Measurements from ENCODE around the gene KLC1.
A peak's percentile ranks its signal among the peaks of the same experiment; 100 is the strongest.
"Not testable (repeated sequence)": the region's sequence is repeated elsewhere in the genome, so short reads cannot be mapped to it uniquely, and the experiment has no call there.

Gene KLC1

GRCh38 chr14:103625356-103626095, 3.5 kb upstream of the KLC1 start:
- peak; percentile 24 to 33 for DNase-seq

DNA sequence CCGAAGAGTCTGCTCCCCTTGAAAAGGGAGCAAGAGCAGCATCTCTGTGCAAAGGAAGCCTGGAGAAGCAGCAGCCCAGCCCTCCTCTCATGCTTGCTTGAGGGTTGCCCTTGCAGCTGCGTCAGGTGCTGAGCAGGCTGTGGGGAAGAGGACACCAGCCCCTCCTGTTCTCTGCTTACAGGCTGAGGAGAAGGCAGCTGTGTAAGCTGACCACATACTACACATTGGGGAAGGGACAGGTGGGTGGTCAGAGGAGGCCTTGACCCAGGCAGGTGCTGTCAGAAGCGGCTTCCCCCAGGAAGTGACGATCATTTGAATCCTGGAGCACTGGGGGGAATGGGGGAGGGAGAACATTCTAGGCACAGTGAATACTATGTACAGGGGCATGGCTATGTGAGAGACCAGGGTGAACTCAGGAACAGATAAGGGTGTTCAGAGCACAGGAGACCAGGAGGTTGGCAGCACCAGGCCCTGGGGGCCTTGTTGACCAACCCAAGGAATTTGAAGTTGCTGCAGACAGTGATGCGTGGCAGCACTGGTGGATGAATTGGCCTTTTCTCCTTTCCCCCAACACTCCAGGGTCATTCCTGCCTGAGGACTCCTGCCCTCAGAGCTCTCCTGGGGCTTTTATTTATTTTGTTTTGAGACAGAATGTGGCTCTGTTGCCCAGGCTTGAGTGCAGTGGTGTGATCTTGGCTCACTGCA, 2.7 kb upstream of the KLC1 start:
- no peak for DNase-seq

- DNase-seq: no peak
Measured at GRCh38 chr14:103627073-103628025, 1.7 kb upstream of the KLC1 start.

DNA sequence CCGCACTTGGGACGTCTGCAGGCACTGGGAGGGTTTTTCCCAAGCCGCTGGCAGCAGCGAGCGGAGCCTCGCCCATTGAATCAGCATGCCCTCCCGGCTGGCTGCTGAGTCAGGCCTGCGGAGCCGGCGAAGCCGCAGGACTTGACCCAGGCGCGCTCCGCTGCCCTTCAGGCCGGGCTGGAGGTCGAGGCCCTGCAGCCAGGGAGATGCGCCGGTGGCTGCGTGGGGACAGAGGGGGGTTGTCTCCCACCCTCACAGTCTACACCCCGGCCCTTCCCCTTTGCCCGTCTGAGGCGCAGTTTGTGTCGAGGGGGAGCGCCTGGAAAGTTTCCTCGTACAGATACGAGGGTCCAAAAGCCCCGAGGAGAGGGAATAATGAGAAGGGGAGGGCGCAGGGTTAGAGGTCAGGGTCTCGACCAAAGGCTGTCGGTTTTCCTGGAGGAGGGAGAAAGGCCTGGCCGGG, 759 bp upstream of the KLC1 start:
- DNase-seq: peak; percentile 33 to 39

GRCh38 chr14:103629503-103630121, 601 bp downstream of the KLC1 start:
- peak; percentile 60 to 67 for DNase-seq

DNA sequence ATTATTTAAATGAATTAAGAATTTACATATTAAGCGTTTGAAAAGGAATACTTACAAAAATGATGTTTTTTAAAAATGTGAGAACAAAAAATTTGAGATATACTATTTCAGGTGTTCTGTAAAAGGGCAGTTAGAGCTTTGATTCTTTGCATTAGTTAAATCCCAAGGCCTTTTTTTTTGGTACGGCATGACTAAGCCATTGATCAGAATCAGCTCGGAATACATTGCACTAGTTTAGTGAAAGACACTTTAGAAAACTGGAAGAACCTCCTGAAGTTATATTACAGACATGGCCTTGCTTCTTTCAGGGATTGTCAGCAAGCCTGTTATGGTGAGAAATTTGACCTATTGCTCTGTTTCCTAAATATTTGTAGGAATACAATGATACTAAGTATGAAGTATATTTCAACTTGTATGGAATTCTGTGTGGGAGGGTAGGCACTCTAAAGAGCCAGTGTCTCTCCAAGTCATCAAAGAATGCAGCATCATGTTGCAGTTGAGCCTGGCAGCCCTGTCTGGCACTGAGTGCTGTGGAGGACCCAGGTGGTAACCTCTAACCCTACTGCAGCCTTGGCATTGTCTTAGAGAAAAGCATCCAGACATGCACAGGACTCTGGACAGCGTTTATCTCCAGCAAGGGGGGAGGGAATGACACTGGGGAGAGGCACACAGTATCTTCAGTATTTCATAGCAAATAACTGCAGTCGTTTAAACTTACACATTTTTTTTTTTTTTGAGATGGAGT, 1.5 kb downstream of the KLC1 start:
- no peak for DNase-seq

- DNase-seq: no peak
Measured at GRCh38 chr14:103633391-103633790, 4.4 kb downstream of the KLC1 start.

DNA sequence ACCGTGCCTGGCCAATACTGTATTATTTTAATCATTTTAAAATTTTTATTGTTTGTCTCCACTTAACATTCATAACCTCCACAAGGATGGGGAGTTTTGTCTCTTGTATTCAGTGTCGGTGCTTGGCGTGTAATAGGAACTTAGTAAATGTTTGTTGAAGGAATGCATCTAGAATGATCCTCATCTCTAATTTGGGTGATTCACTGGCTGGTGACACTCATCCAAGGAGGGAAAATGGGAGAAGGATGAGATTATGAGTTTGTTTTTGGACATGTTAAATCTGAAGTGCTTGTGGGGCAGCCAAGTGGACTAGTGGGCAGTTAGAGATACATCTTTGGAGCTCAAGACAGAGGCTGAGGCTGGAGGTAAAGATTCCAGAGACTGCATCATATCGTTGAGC, 5.1 kb downstream of the KLC1 start:
- no peak for DNase-seq

GRCh38 chr14:103638594-103638993, 9.6 kb downstream of the KLC1 start:
- no peak for DNase-seq

DNA sequence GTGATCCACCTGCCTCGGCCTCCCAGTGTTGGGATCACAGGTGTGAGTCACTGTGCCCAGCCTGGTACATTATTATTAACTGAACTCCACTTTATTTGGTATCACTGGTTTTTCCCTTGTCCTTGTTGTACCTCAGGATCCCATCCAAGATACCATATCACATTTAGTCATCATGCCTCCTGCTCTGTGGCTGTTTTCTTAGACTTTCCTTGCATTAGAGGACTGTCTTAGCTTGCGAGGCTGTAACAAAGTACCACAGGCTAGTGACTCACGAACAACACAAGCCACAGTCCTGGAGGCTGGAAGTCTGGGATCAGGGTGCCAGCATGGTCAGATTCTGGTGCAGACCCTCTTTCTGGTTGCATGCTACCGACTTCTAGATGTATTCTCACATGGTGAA, 12.2 kb downstream of the KLC1 start:
- DNase-seq: no peak

- DNase-seq: no peak
Measured at GRCh38 chr14:103646189-103646588, 17.2 kb downstream of the KLC1 start.

GRCh38 chr14:103649001-103649400, 20.0 kb downstream of the KLC1 start:
- no peak for DNase-seq

- no peak for DNase-seq
Measured at GRCh38 chr14:103650213-103650612, 21.2 kb downstream of the KLC1 start.

GRCh38 chr14:103651585-103651984, 22.6 kb downstream of the KLC1 start:
- no peak for DNase-seq

DNA sequence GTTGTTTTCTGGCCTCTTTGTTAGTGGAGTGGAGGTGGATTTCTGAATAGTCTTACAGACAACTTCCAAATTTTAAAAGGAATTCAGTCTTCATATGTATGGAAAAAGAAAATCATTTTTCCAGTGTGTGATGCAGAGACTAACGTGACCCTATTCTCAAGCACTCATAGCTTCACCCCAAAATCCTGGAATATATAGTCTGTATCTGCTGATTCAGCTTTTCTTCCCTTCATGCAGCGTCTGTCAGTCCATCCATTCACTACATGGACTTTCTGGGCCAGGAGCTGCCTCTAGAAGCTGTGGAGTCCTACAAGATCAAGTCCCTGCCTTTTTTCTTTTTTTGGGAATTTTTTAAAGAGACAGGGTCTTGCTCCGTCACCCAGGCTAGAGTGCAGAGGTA, 23.8 kb downstream of the KLC1 start:
- no peak for DNase-seq

DNA sequence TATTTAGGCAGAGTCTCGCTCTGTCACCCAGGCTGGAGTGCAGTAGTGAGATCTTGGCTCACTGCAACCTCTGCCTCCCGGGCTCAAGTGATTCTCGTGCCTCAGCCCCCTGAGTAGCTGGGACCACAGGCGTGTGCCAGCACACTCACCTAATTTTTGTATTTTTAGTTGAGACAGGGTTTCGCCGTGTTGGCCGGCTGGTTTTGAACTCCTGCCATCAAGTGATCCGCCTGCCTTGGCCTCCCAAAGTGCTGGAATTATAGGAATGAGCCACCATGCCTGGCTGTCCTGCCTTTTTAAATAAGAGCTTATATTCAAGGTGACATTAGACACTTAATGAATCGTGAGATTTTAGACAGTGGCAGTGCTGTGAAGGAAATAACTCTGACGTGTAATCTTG, 24.3 kb downstream of the KLC1 start:
- DNase-seq: not testable (repeated sequence)

GRCh38 chr14:103653805-103654204, 24.8 kb downstream of the KLC1 start:
- DNase-seq: no peak

- no peak for DNase-seq
Measured at GRCh38 chr14:103654619-103655018, 25.6 kb downstream of the KLC1 start.

DNA sequence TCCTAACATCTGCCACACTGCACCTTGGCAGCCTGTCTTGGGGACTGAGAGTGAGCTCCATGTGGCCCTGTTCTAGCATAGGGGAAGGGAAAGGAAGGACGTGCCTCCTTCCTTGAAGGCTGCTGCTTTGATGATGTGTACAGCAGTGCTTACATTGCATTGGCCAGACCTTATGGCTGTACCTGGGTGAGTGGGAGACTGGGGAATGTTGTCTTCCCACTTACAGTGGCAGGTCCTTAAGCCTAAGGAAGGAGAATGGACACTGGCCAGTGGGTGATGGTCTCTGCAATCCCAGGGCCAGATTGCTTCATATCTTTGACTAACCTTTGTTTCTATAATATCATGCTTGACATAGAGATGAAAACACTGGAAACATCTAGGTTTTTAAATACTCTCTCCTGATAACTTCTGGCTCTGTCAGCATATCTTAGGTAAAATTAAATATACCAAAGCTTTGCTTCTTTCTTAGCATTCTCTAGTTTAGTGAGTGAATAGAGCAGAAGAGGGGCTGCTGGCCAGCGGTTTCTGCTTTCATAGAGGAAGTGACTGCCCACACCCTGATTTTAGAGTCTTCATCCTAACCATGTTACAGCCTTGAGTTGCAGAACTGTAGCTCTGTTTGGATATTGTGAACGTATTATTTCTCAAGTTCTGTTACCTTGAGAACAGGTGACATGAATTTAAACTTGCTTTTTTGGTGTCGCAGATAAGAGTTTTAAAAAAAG, 27.2 kb downstream of the KLC1 start:
- DNase-seq: no peak

DNA sequence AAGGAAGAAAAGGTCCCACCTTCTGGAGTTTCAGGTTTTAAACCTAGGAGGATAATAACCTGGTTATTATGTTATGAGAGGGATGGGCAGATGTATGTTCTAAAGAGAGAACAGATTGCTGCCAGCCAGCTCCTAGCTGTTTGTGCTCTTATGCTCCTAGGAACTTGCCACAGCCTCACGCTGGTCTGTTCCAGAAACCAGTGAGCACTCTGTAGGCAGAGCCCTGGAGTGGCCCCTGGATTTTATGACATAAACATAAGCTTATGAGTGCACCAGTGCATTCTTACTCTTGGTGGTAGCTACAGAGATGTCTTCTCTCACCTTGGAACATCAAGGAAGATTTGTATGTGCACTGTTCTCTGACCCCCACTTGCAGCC, 27.7 kb downstream of the KLC1 start:
- no peak for DNase-seq

DNA sequence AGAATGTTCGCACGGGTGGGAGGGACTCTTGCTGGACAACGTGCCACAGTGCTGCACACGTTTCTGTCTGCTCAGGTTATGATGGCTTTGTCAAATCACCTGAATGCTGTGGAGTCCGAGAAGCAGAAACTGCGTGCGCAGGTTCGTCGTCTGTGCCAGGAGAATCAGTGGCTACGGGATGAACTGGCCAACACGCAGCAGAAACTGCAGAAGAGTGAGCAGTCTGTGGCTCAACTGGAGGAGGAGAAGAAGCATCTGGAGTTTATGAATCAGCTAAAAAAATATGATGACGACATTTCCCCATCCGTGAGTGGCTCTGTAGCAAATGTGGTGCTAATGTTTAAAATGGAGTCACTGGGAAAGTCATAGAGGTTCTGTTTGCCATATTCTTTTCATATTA, 28.5 kb downstream of the KLC1 start:
- no peak for DNase-seq
